Measurements from ENCODE around the gene OVOL3.
"Not testable (repeated sequence)": the region's sequence is repeated elsewhere in the genome, so short reads cannot be mapped to it uniquely, and the experiment has no call there.

The OVOL3 gene

GRCh38 chr19:36110487-36111199, at the start of gene OVOL3:
TSS of gene OVOL3 (plus strand) at chr19:36111143. CDS start at chr19:36111203, 60 bp downstream.
- no peak for DNase-seq

GRCh38 chr19:36061367-36061766, 49.6 kb upstream of the OVOL3 start:
- DNase-seq = no peak

GRCh38 chr19:36064826-36065225, 46.1 kb upstream of the OVOL3 start:
- no peak for DNase-seq

GRCh38 chr19:36067681-36068080, 43.3 kb upstream of the OVOL3 start:
- DNase-seq = no peak

- not testable (repeated sequence) for DNase-seq
Measured at GRCh38 chr19:36068810-36069499, 42.0 kb upstream of the OVOL3 start.

- no peak for DNase-seq
Measured at GRCh38 chr19:36072081-36072480, 38.9 kb upstream of the OVOL3 start.

GRCh38 chr19:36073121-36073876, 37.6 kb upstream of the OVOL3 start:
- DNase-seq = no peak

GRCh38 chr19:36079389-36079945, 31.5 kb upstream of the OVOL3 start:
- DNase-seq = no peak

- no peak for DNase-seq
Measured at GRCh38 chr19:36081385-36081784, 29.6 kb upstream of the OVOL3 start.

GRCh38 chr19:36081894-36082293, 29.0 kb upstream of the OVOL3 start:
- no peak for DNase-seq

- no peak for DNase-seq
Measured at GRCh38 chr19:36082916-36083315, 28.0 kb upstream of the OVOL3 start.

- DNase-seq = no peak
Measured at GRCh38 chr19:36084231-36085009, 26.5 kb upstream of the OVOL3 start.

GRCh38 chr19:36086326-36086725, 24.6 kb upstream of the OVOL3 start:
- no peak for DNase-seq

GRCh38 chr19:36089847-36090246, 21.1 kb upstream of the OVOL3 start:
- no peak for DNase-seq

GRCh38 chr19:36090910-36091695, 19.8 kb upstream of the OVOL3 start:
- DNase-seq = no peak

- DNase-seq = no peak
Measured at GRCh38 chr19:36092566-36092965, 18.4 kb upstream of the OVOL3 start.

- no peak for DNase-seq
Measured at GRCh38 chr19:36093146-36093662, 17.7 kb upstream of the OVOL3 start.

GRCh38 chr19:36093687-36094086, 17.3 kb upstream of the OVOL3 start:
- no peak for DNase-seq

GRCh38 chr19:36097036-36097435, 13.9 kb upstream of the OVOL3 start:
- DNase-seq = no peak

- no peak for DNase-seq
Measured at GRCh38 chr19:36099166-36099785, 11.7 kb upstream of the OVOL3 start.

GRCh38 chr19:36100476-36100875, 10.5 kb upstream of the OVOL3 start:
- DNase-seq = no peak
